Suprapubic skin (tissue), 4 donors: ENCODE data around the gene SRSF10. TPM values are rescaled to one million over a fixed set of nuclear protein-coding genes. Genes with fewer than 3 reads are reported as not detected.

Experiments used
- total RNA-seq, 4 donors: library from RNA; depleted of rRNA; stranded (reverse); fragments of >200 nt; gene quantifications; one replicate each; pipeline ENCODE4 v1.1.0, GENCODE V29; 2016

Gene SRSF10
- total RNA-seq, 4 donors from 2014 or later = 67.7 to 162 (median 74.2) TPM

Other genes starting within 250 kb of the SRSF10 start
- gene ELOA, start 236.9 kb downstream of the SRSF10 start, total RNA-seq = 10 to 100 TPM; 38.2 to 58.2 (median 42.8) TPM
- gene PITHD1, start 201.9 kb downstream of the SRSF10 start, total RNA-seq = 10 to 100 TPM; 49.4 to 93.1 (median 74.3) TPM
- gene LYPLA2, start 189.2 kb downstream of the SRSF10 start, total RNA-seq = 10 to 100 TPM; 52.7 to 76.9 (median 63.6) TPM
- 10 to 100 TPM; 15.4 to 26.6 (median 16.9) TPM for gene GALE, start 179.6 kb downstream of the SRSF10 start, total RNA-seq
- 10 to 100 TPM; 17.7 to 41.9 (median 29.3) TPM for gene HMGCL, start 154.9 kb downstream of the SRSF10 start, total RNA-seq
- 10 to 100 TPM; 11.8 to 17.6 (median 13.8) TPM for gene FUCA1, start 112.0 kb downstream of the SRSF10 start, total RNA-seq
- not detected for gene CNR2, start 67.0 kb downstream of the SRSF10 start, total RNA-seq
- gene PNRC2, start 20.5 kb downstream of the SRSF10 start, total RNA-seq = 100 to 1,000 TPM in 1 of 4 donors, 10 to 100 TPM in 3; 80.4 to 101 (median 87.9) TPM
- 1 to 10 TPM; 1.5 to 2.3 (median 2.1) TPM for gene MYOM3, start 131.8 kb upstream of the SRSF10 start, total RNA-seq
- gene IL22RA1, start 162.8 kb upstream of the SRSF10 start, total RNA-seq = 10 to 100 TPM; 16.6 to 36.4 (median 27.8) TPM
- 10 to 100 TPM; 11.7 to 16.1 (median 14.0) TPM for gene IFNLR1, start 207.0 kb upstream of the SRSF10 start, total RNA-seq